Adrenal gland (tissue), 5 donors: ENCODE measurements around the gene INCA1.

Source experiments
- CTCF ChIP-seq, 6 experiments: fragments of 450-650 bp in 4 of 6; fragments of 200-600 bp in 2 of 6; sonication (generic) in 1 of 6; IDR thresholded peaks; 1 replicate in 5 of 6; 2 replicates in 1 of 6; pipeline versions ENCODE4 v1.5.1 to v1.8.0; 2016 to 2021; ENCODE audit warnings: antibody characterized with exemption in 6 of 6, mild to moderate bottlenecking in 2 of 6, moderate library complexity in 1 of 6
- POLR2A ChIP-seq, 2 donors: fragments of 450-650 bp; IDR thresholded peaks; one replicate each; pipeline ENCODE4 v1.6.1; 2017; ENCODE audit warnings: antibody characterized with exemption in 2 of 2, mild to moderate bottlenecking in 2 of 2, moderate library complexity in 1 of 2
- donor health status: DM: no; HTN: no; CAD: no.

- TF ChIP-seq CTCF (IDR thresholded peaks at IDR 0.05) (no peak), POLR2A (IDR thresholded peaks at IDR 0.05) (peak in 1 of 2 donors; percentile 16)
These were observed 10.9 kb downstream of the INCA1 start for GRCh38 chr17:4986403-4986802.
